DOHH2 (cell line): ENCODE measurements around the gene ACLY.
"Not testable (repeated sequence)": the region's sequence is repeated elsewhere in the genome, so short reads cannot be mapped to it uniquely, and the experiment has no call there.

Experiments used
- H3F3A ChIP-seq: fragments of 200-600 bp; sonication (generic), shearing (Covaris generic); 2 replicates; pipeline ENCODE4 v1.6.0; 2016; ENCODE audit warnings: antibody characterized with exemption, mild to moderate bottlenecking; ENCODE audit not compliant: control insufficient read depth, insufficient read depth
- H3K27ac ChIP-seq: fragments of 200-600 bp; sonication (generic); 2 replicates; pipeline ENCODE4 v1.5.1; 2014; ENCODE audit warnings: low read depth, mild to moderate bottlenecking, low read length, moderate library complexity
- H3K27me3 ChIP-seq: fragments of 200-600 bp; sonication (generic); 2 replicates; pipeline ENCODE4 v1.6.1; 2014; ENCODE audit warnings: mild to moderate bottlenecking, low read length, mixed read lengths; ENCODE audit not compliant: control insufficient read depth
- H3K36me3 ChIP-seq: fragments of 200-600 bp; sonication (generic); 2 replicates; pipeline ENCODE4 v1.6.1; 2014; ENCODE audit warnings: mild to moderate bottlenecking, low read length, moderate library complexity, mixed read lengths; ENCODE audit not compliant: control insufficient read depth
- H3K4me1 ChIP-seq: fragments of 200-600 bp; sonication (generic); 2 replicates; pipeline ENCODE4 v1.6.1; 2014; ENCODE audit warnings: mild to moderate bottlenecking, low read length, mixed read lengths; ENCODE audit not compliant: control insufficient read depth
- H3K4me2 ChIP-seq: fragments of 200-600 bp; sonication (generic); 2 replicates; pipeline ENCODE4 v1.6.0; 2014; ENCODE audit warnings: mild to moderate bottlenecking, low read length, moderate library complexity
- H3K4me3 ChIP-seq: fragments of 200-600 bp; sonication (generic); 2 replicates; pipeline ENCODE4 v1.5.1; 2014; ENCODE audit warnings: mild to moderate bottlenecking, low read length, mixed read lengths
- H3K79me2 ChIP-seq: fragments of 200-600 bp; sonication (generic); 2 replicates; pipeline ENCODE4 v1.6.1; 2014; ENCODE audit warnings: mild to moderate bottlenecking, low read length, mixed read lengths; ENCODE audit not compliant: control insufficient read depth
- H3K9me2 ChIP-seq: fragments of 200-600 bp; sonication (generic); replicated peaks from 2 replicates; pipeline ENCODE4 v1.6.1; 2014; ENCODE audit warnings: mild to moderate bottlenecking, low read length, mixed read lengths; ENCODE audit not compliant: control insufficient read depth
- H3K9me3 ChIP-seq: fragments of 200-600 bp; sonication (generic); 2 replicates; pipeline ENCODE4 v1.6.1; 2014; ENCODE audit warnings: antibody characterized with exemption, low read length, mixed read lengths; ENCODE audit not compliant: control insufficient read depth, insufficient read depth
- H4K20me1 ChIP-seq: fragments of 200-600 bp; sonication (generic); 2 replicates; pipeline ENCODE4 v1.6.0; 2014; ENCODE audit warnings: low read depth, mild to moderate bottlenecking, antibody characterized with exemption, low read length, moderate library complexity; ENCODE audit not compliant: control insufficient read depth, insufficient read depth
- EZH2phosphoT487 ChIP-seq: fragments of 200-600 bp; sonication (generic); IDR thresholded peaks from 2 replicates; pipeline ENCODE4 v1.6.1; 2017; ENCODE audit warnings: borderline replicate concordance, mild to moderate bottlenecking, antibody characterized with exemption, low read length, moderate library complexity, mixed read lengths
- TF ChIP-seq, protein P1 (sequence below): fragments of 200-600 bp; sonication (generic); IDR thresholded peaks from one replicate; pipeline ENCODE4 v1.5.1; 2014; ENCODE audit warnings: antibody characterized with exemption, mild to moderate bottlenecking, low read depth, low read length; ENCODE audit not compliant: poor library complexity, severe bottlenecking

ACLY gene

GRCh38 chr17:41836550-41837196 is 82.1 kb downstream of the ACLY start:
- TF ChIP-seq, protein P1, sequence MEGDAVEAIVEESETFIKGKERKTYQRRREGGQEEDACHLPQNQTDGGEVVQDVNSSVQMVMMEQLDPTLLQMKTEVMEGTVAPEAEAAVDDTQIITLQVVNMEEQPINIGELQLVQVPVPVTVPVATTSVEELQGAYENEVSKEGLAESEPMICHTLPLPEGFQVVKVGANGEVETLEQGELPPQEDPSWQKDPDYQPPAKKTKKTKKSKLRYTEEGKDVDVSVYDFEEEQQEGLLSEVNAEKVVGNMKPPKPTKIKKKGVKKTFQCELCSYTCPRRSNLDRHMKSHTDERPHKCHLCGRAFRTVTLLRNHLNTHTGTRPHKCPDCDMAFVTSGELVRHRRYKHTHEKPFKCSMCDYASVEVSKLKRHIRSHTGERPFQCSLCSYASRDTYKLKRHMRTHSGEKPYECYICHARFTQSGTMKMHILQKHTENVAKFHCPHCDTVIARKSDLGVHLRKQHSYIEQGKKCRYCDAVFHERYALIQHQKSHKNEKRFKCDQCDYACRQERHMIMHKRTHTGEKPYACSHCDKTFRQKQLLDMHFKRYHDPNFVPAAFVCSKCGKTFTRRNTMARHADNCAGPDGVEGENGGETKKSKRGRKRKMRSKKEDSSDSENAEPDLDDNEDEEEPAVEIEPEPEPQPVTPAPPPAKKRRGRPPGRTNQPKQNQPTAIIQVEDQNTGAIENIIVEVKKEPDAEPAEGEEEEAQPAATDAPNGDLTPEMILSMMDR, result no peak
- TF ChIP-seq EZH2phosphoT487, result no peak
- Histone ChIP-seq H3K36me3 (peaks cover 22% of the 10 kb centered on the region), H3K4me1 (peaks cover 17% of the 10 kb centered on the region), H3K4me3 (peak overlapping the region; percentile 96), H3K79me2 (peaks cover 15% of the 10 kb centered on the region), H4K20me1 (no peaks in the 10 kb centered on the region), H3K27me3 (no peaks in the 10 kb centered on the region), H3K9me2 (no peaks in the 10 kb centered on the region), H3F3A (no peaks in the 10 kb centered on the region), H3K27ac (no peak overlapping the region), H3K4me2 (peak overlapping the region; percentile 87), H3K9me3 (no peaks in the 10 kb centered on the region)

- H3K4me1 ChIP-seq, result peaks cover 17% of the 10 kb centered on the region
- H3K9me2 ChIP-seq, result no peaks in the 10 kb centered on the region
- no peak within 1 kb of the TSS for H3K27ac ChIP-seq
- H3K27me3 ChIP-seq, result no peaks in the 10 kb centered on the region
- TF ChIP-seq, protein P1, result no peak
- no peak for TF ChIP-seq EZH2phosphoT487
- peak within 1 kb of the TSS; percentile 87 for H3K4me2 ChIP-seq
- H3K4me3 ChIP-seq, result peak within 1 kb of the TSS; percentile 96
- H3K36me3 ChIP-seq, result peaks cover 27% of the 10 kb centered on the region
- H4K20me1 ChIP-seq, result no peaks in the 10 kb centered on the region
- peaks cover 15% of the 10 kb centered on the region for H3K79me2 ChIP-seq
- H3K9me3 ChIP-seq, result no peaks in the 10 kb centered on the region
- no peaks in the 10 kb centered on the region for H3F3A ChIP-seq
Measured at GRCh38 chr17:41835800-41836549, 82.8 kb downstream of the ACLY start, which contains the start of gene NT5C3B. Gene NT5C3B (minus strand): TSS chr17:41836232. CDS start chr17:41836193, 39 bp downstream.

- no peak overlapping the region for H3K27ac ChIP-seq
- H4K20me1 ChIP-seq, result no peaks in the 10 kb centered on the region
- peak overlapping the region; percentile 87 for H3K4me2 ChIP-seq
- peaks cover 15% of the 10 kb centered on the region for H3K79me2 ChIP-seq
- H3K9me2 ChIP-seq, result no peaks in the 10 kb centered on the region
- TF ChIP-seq, protein P1, result no peak
- TF ChIP-seq EZH2phosphoT487, result no peak
- no peaks in the 10 kb centered on the region for H3K9me3 ChIP-seq
- H3K4me3 ChIP-seq, result peak overlapping the region; percentile 96
- no peaks in the 10 kb centered on the region for H3F3A ChIP-seq
- H3K4me1 ChIP-seq, result peaks cover 17% of the 10 kb centered on the region
- no peaks in the 10 kb centered on the region for H3K27me3 ChIP-seq
- H3K36me3 ChIP-seq, result peaks cover 33% of the 10 kb centered on the region
Measured at GRCh38 chr17:41835214-41835799, 83.4 kb downstream of the ACLY start.

DNA sequence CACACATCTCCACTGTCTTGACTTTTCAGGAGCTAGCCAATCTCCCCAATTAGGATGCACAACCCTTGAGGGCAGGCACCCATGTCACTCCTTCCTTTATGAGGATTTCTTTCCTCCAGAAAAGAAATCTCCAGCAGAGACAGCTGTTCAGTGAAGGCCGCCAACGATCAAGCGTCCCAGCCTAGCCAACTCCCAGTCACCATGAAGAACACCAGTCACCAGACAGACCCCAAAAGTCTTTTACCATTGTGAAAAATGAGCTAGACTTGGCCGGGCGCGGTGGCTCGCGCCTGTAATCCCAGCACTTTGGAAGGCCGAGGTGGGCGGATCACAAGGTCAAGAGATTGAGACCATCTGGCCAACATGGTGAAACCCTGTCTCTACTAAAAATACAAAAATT is 88.8 kb downstream of the ACLY start:
- H3K9me3 ChIP-seq, H3K4me2 ChIP-seq, H3K27ac ChIP-seq, H3F3A ChIP-seq, H3K27me3 ChIP-seq, H3K4me3 ChIP-seq, H3K9me2 ChIP-seq, H3K4me1 ChIP-seq, H3K79me2 ChIP-seq, H4K20me1 ChIP-seq: not testable (repeated sequence)
- H3K36me3 ChIP-seq, result peaks cover 59% of the 10 kb centered on the region
